HG02623 (cell line): Measurements from ENCODE around the gene ANXA10.
"Not testable (repeated sequence)": the region's sequence is repeated elsewhere in the genome, so short reads cannot be mapped to it uniquely, and the experiment has no call there.

Experiments
- ATAC-seq: cut with Tn5 transposase; IDR thresholded peaks from one replicate; pipeline ENCODE4 v1.9.1; 2021; ENCODE audit warnings: moderate library complexity; ENCODE audit not compliant: unreplicated experiment

Gene ANXA10

GRCh38 chr4:168153596-168154440 lies 61.5 kb downstream of the ANXA10 start:
- peak; percentile 91 for ATAC-seq

GRCh38 chr4:168154546-168155277 lies 62.4 kb downstream of the ANXA10 start:
- ATAC-seq, result no peak

GRCh38 chr4:168162604-168163003 lies 70.3 kb downstream of the ANXA10 start:
- ATAC-seq, result no peak

- no peak for ATAC-seq
Observed at GRCh38 chr4:168163106-168163505, 70.8 kb downstream of the ANXA10 start.

GRCh38 chr4:168164045-168164444 lies 71.7 kb downstream of the ANXA10 start:
- ATAC-seq, result no peak

GRCh38 chr4:168164915-168165548 lies 72.7 kb downstream of the ANXA10 start:
- ATAC-seq, result no peak

- ATAC-seq, result no peak
Observed at GRCh38 chr4:168167714-168168284, 75.5 kb downstream of the ANXA10 start.

GRCh38 chr4:168174308-168174707 lies 82.0 kb downstream of the ANXA10 start:
- no peak for ATAC-seq

- no peak for ATAC-seq
Observed at GRCh38 chr4:168177546-168178149, 85.3 kb downstream of the ANXA10 start.

GRCh38 chr4:168183717-168184571 lies 91.6 kb downstream of the ANXA10 start:
- ATAC-seq, result no peak

- ATAC-seq, result peak; percentile 74
Observed at GRCh38 chr4:168188754-168189153, 96.4 kb downstream of the ANXA10 start.

- ATAC-seq, result no peak
Observed at GRCh38 chr4:168197926-168198325, 105.6 kb downstream of the ANXA10 start.

- no peak for ATAC-seq
Observed at GRCh38 chr4:168199260-168199957, 107.1 kb downstream of the ANXA10 start.

- ATAC-seq, result no peak
Observed at GRCh38 chr4:168200685-168201084, 108.3 kb downstream of the ANXA10 start.

GRCh38 chr4:168203233-168203911 lies 111.0 kb downstream of the ANXA10 start:
- ATAC-seq, result no peak

- no peak for ATAC-seq
Observed at GRCh38 chr4:168208957-168209614, 116.7 kb downstream of the ANXA10 start.

GRCh38 chr4:168212656-168213055 lies 120.3 kb downstream of the ANXA10 start:
- no peak for ATAC-seq

GRCh38 chr4:168213511-168213910 lies 121.2 kb downstream of the ANXA10 start:
- ATAC-seq, result not testable (repeated sequence)
